DMS 273 (cell line): ENCODE data around the gene SLX1A.
"Not testable (repeated sequence)": the region's sequence is repeated elsewhere in the genome, so short reads cannot be mapped to it uniquely, and the experiment has no call there.

ENCODE experiments used
- DNase-seq: peaks from one replicate; lab custom pipeline; 2025; ENCODE audit not compliant: unreplicated experiment; lab: John Stamatoyannopoulos, UW

Gene SLX1A

DNA sequence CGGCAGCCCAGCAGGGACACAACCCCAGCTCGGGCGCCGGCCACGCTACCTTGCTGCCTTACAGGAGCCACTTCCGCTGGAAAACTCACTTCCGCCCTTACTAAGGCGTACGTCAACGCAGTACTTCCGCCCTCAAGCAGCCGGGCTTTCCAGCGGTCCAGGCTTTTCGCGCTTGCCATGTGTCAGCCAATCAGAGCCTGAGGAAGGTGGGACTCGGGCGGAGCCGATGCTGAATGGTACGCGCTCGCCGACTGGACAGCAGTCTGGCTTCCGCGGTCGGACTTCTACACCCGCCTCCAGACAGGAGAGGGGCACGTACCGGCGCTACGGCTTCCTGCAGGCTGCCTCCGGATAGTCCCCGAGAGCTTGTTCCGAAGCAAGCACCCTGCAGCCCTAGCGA lies at the start of gene SLX1A, which contains the start of gene BOLA2B:
Gene SLX1A (plus strand): TSS at position 261 of the 400 bp plus-strand sequence. CDS start 210 bp downstream, outside the sequence.
Gene BOLA2B (minus strand): TSS at position 52 of the 400 bp plus-strand sequence. CDS start 71 bp downstream, outside the sequence.
- DNase-seq = not testable (repeated sequence)

DNA sequence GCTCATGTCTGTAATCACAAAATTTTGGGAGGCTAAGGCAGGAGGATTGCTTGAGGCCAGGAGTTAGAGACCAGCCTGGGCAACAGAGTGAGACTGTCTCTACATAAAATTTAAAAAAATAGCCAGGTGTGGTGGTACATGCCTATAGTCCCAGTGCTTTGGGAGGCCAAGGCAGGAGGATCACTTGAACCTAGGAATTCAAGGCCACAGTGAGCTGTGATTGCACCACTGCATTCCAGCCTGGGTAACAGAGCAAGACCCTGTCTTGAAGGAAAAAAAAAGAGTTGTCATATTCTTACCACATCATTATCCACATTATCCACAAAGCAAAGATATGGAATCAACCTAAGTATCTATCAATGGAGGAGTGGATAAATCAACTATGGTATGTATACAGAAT lies 49.7 kb upstream of the SLX1A start:
- DNase-seq = no peak

DNA sequence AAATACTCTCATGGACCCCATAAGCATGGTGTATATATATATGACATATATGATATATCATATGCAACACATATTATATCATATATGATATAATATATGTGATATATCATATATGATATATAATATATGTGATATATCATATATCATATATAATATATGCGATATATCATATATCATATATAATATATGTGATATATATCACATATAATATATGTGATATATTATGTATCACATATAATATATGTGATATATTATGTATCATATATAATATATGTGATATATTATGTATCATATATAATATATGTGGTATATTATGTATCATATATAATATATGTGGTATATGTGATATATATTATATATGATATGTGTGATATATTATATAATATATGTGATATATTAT lies 48.8 kb upstream of the SLX1A start:
- DNase-seq = no peak

DNA sequence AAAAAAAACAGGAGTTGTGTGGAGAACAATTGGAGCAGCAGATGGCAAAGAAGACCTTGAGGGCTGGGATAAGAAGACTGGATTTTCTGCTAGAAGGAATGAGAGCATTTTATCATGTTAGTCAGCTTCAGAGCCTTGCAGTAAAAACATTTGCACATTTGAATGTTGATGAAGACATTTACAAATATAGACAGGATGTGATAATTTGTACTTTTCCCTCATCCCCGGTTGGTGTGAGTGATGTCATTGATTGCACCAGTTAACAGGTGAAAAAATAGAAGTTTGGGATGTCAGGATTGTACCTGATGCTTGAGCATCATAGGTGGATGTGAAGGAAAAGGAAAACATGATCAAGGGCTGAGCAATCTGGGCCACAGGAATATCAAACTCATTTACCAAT lies 48.0 kb upstream of the SLX1A start:
- no peak for DNase-seq

DNA sequence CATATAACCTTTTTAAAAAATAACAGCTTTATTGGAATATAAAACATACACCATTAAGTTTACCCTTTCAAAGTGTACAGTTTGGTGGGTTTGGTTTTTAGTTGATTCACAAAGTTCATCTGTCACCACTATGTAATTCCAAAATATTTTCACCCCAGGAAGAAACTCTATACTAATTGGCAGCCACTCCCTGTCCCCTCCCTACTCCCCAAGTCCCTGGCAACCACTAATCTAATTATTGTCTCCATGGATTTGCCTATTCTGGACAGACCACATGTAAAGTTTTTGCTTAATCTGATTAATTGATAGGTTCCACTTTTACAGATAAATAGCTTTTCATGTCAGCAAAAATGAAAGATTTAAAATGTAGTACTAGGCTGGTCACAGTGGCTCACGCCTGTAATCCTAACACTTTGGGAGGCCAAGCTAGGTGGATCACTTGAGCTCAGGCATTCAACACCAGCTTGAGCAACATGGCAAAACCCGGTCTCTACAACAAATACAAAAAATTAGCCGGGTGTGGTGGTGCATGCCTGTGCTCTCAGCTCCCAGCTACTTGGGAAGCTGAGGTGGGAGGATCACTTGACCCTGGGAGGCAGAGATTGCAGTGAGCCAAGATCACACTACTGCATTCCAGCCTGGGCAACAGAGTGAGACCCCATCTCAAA lies 45.7 kb upstream of the SLX1A start:
- no peak for DNase-seq

DNA sequence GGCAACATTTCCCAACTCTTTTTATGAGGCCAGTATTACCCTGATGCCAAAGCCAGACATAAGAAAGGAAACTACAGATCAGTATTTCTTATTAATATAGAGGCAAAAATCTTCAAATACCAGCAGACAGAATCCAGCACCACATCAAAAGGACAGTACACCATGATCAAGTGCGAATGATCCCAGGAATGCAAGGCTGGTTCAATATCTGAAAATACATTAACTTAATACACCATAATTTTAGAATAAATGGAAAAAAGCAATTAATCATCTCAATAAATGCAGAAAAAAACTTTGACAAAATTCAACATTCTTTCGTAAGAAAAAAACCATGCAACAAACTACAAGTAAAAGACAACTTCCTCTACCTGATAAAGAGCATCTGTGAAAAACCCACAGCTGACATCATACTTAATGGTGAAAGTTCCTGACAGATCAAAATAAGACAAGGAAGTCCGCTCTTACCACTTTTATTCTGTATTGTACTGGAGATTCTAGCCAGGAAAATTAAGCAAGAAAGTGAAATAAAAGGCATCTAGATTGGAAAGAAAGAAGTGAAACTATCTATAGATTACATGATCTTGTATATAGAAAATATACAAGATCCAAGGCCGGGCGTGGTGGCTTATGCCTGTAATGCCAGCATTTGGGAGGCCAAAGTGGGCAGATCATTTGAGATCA lies 44.3 kb upstream of the SLX1A start:
- DNase-seq = no peak

DNA sequence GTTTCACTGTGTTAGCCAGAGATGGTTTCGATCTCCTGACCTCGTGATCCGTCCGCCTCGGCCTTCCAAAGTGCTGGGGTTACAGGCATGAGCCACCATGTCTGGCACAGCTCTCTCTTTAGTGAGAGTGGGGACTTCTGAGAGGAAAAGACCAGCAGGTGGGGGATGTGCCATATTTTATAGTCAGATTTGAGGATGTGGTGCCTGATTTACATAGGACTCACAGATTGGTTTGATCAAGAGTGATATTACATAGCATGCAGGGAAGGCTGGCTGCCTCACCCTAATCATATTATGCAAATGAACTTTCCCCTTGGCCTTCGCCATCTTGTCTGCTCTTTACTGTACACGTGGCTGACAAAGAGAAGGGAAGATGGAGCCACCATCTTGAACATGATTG lies 42.6 kb upstream of the SLX1A start:
- DNase-seq = no peak

DNA sequence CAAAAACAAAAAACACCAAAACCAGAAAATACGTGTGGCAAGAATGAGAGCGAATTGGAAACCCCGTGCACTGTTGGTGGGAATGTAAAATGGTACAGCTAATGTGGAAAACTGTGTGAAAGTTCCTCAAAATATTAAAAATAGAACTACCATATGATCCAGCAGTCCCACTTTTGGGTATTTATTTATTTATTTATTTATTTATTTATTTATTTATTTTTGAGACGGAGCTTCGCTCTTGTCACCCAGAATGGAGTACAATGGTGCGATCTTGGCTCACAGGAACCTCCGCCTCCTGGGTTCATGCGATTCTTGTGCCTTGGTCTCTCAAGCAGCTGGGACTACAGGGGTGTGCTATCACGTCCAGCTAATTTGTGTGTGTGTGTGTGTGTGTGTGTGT lies 41.2 kb upstream of the SLX1A start:
- DNase-seq = no peak

DNA sequence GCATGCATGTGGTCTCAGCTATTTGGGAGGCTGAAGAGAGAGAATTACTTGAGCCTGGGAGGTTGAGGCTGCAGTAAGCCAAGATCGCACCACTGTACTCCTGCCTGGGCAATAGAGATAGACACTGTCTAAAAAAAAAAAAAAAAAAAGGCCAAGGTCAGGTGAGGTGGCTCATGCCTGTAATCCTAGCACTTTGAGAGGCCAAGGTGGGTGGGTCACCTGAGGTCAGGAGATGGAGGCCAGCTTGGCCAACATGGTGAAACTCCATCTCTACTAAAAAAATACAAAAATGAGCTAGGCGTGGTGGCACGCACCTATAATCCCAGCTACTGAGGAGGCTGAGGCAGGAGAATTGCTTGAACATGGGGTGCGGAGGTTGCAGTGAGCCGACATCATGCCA lies 38.5 kb upstream of the SLX1A start:
- no peak for DNase-seq

DNA sequence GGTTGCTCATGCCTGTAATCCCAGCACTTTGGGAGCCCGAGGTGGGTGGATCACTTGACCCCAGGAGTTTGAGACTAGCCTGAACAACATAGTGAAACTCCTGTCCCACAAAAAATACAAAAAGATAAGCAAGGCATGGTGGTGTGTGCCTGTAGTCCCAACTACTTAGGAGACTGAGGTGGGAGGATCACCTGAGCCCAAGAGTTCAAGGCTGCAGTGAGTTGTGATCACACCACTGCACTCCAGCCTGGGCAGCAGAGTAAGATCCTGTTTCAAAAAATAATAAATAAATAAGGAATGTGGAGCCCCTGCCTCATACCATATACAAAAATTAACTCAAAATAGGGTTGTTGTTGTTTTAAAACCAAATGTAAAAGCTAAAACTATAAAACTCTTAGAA lies 36.5 kb upstream of the SLX1A start:
- DNase-seq = no peak

DNA sequence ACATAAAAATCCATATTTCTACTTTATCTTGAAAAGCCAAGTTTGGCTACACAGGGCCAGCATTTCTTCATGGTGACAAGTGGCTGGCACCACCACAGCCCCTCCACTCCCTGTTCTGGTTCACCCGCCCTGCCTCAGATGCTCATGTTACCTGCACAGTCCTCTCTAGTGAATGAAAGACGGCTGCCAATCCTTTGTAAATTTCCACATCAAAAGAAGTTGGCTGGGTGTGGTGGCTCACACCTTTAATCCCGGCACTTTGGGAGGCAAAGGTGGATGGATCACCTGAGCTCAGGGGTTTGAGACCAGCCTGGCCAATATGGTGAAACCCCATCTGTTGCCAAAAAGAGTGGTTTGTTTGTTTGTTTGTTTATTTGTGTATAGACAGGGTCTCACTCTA lies 30.1 kb upstream of the SLX1A start:
- no peak for DNase-seq

DNA sequence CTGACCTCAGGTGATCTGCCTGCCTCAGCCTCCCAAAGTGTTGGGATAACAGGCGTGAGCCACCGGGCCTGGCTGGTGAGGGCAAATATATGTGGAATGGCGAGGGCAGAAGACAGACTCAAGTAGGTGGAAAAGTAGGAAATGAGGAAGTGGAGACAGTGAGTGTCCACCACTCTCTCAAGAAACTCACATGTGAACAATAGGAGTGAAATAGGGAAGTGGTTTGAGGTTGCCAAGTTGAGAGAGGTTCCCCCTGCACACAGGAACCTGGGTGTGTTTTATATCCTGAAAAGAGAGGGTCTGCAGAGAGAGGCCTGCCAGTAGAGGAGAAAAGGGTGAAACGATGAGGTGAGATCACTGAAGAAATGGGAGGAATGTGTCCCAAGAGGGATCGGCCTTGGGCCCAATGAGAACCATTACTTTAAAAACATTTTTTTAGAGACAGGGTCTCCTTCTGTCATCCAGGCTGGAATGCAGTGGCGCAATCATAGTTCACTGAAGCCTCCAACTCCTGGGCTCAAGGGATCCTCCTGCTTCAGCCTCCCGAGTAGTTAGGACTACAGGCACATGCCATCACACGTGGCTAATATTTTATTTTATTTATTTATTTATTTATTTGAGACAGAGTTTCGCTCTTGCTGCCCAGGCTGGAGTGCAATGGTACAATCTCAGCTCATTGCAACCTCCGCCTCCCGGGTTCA lies 27.3 kb upstream of the SLX1A start:
- DNase-seq = no peak

DNA sequence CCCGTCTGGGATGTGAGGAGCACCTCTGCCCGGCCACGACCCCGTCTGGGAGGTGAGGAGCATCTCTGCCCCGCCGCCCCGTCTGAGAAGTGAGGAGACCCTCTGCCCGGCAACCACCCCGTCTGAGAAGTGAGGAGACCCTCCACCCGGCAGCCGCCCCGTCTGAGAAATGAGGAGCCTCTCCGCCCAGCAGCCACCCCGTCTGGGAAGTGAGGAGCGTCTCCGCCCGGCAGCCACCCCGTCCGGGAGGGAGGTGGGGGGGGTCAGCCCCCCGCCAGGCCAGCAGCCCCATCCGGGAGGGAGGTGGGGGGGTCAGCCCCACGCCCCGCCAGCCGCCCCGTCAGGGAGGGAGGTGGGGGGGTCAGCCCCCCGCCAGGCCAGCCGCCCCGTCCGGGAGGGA lies 24.9 kb upstream of the SLX1A start:
- not testable (repeated sequence) for DNase-seq

DNA sequence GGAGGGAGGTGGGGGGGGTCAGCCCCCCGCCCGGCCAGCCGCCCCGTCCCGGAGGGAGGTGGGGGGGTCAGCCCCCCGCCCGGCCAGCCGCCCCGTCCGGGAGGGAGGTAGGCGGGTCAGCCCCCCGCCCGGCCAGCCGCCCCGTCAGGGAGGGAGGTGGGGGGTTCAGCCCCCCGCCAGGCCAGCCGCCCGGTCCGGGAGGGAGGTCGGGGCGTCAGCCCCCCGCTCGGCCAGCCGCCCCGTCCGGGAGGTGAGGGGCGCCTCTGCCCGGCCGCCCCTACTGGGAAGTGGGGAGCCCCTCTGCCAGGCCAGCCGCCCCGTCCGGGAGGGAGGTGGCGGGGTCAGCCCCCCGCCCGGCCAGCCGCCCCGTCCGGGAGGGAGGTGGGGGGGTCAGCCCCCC lies 24.3 kb upstream of the SLX1A start:
- DNase-seq = not testable (repeated sequence)

DNA sequence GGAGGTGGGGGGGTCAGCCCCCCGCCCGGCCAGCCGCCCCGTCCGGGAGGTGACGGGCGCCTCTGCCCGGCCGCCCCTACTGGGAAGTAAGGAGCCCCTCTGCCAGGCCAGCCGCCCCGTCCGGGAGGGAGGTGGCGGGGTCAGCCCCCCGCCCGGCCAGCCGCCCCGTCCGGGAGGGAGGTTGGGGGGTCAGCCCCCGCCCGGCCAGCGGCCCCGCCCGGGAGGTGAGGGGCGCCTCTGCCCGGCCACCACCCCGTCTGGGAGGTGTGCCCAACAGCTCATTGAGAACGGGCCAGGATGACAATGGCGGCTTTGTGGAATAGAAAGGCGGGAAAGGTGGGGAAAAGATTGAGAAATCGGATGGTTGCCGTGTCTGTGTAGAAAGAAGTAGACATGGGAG lies 23.5 kb upstream of the SLX1A start:
- not testable (repeated sequence) for DNase-seq

DNA sequence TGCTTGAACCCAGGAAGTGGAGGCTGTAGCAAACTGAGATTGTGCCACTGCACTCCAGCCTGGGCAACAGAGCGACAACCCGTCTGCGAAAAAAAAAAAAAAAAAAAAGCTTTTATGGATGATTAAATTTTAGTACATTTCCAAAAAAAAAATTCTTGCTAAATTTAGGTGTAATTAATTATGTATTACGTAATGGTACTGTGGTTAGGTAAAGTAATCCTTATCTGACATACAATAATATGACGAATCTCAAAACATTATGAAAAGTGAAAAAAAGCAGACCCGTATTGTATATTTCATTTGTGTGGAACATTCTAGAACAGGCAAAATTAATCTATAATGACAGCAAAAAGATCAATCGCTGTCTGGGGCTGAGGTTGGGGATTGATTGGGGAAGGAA lies 20.6 kb upstream of the SLX1A start:
- DNase-seq = no peak

DNA sequence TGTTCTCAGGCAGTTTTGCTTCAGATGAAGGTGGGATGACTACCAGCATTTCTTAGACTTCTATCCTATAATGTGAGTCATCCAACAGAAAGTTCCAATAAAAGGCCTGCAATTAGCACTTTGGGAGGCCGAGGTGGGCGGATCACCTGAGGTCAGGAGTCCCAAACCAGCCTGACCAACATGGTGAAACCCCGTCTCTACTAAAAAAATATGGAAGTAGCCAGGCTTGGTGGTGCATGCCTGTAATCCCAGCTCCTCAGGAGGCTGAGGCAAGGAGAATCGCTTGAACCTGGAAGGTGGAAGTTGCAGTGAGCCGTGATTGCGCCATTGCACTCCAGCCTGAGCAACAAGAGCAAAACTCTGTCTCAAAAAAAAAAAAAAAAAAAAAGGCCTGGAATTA lies 16.8 kb upstream of the SLX1A start:
- DNase-seq = not testable (repeated sequence)

DNA sequence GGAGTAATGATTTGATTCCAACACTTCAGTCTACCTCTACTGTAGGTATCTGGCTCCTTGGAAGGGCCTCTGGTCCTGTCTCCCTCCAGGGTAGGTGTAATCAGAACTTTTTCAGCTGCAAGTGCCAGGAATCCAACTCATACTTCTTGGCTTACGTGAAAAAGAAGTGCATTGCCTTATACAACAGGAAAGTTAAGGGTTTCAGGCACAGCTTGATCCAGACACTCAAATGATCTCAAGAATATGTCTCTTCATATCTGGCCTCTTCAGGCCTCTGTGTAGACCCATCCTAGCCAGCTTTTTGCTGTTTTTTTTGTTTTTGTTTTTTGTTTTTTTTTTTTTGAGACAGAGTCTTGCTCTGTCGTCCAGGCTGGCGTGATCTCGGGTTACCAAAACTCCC lies 14.5 kb upstream of the SLX1A start:
- DNase-seq = no peak

DNA sequence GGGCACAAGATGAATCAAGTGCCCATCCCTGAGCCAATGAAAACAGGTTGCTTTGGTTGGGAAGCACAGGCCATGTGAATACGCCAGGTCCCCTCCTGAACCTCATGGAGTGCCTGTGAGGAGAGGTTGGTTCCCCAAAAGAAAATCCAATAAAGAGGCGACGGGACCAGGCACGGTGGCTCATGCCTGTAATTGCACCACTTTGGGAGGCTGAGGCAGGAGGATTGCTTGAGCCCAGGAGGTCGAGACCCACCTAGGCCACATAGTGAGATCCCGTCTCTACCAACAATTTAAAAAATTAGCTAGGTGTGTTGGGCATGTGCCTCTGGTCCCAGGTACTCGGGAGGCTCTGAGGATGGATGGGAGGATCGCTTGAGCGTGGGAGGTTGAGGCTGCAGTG lies 13.7 kb upstream of the SLX1A start:
- no peak for DNase-seq

DNA sequence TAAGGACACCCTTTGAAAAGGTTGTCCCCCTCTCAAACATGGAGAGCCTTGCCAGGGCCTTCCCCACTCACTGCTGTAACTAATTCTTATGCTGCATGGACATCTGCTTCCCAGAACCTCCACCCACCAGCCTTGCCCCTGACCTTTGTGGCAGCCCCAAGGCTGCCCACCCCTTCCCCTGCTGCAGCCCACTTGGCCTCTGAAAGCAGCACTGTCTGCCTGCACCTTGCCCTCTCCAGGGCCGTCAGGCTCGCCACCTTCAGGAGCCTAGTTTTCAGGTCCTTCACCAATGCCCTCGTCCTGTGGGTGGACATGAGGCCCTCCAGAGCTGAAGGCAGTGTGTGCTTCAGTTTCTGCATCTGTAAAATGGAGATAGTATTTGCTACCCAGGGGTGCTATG lies 12.9 kb upstream of the SLX1A start:
- no peak for DNase-seq

DNA sequence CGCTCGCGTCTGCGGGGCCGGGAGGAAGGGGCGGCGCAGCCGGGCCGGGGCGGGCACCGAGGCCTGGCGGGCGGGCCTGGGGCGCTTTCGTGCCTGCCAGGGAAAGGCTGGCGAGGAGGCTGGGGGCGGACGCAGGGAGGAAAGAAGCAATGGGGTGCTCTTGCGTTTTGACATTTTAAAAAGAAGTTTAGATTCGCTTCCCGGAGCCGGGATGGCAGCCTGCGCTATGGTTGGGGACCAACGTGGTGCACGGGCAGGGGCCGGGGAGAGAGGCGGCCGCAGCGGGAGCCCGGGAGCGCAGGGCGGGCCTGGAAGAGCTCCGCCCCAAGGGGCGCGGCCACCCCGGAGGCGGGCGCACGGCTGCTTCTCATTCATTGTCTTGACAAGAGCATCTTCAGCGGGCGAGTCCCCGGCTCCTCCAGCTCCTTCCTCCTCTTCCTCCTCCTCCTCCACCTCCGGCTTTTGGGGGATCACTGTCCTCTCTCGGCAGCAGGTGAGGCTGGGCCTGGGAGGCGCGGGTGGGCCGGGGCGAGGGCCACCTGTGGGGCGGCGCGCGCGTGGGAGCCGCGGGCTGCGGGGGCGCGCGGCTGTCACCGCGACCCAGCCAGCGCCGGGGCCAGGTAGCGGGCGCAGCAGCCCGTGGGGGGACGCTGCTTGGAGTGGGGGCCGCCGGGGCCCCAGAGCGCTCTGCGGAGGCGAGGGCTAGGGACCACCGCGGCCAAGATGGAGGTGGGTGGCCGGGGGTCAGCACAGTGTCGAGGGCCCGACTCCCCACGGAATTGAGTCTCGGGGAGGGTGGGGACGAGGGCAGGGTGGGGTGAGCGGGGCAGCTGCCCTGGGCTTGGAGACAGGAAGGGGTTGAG lies 10.2 kb upstream of the SLX1A start, which contains the start of gene CORO1A:
Gene CORO1A (plus strand): TSS at position 370 of the 863 bp plus-strand sequence. CDS start 1,608 bp downstream, outside the sequence.
- DNase-seq = peak; percentile 89
